ENCODE data around the gene EEFSEC. TPM values are rescaled to one million over a fixed set of nuclear protein-coding genes. Genes with fewer than 3 reads are reported as not detected.
A peak's percentile ranks its signal among the peaks of the same experiment; 100 is the strongest.

EEFSEC gene
- total and polyA plus RNA-seq, 10 donors: 8.5 to 19.2 (median 14.2) TPM

GRCh38 chr3:128366136-128366535 is 212.9 kb downstream of the EEFSEC start:
- WGBS, 5 donors: 89 to 100% (median 94%) methylated on average over 2 of the region's 2 CpGs
- intact Hi-C loops (cut with DNase I; ENCODE audit: low total_unique reads): no loop called here
- no peaks in the 10 kb centered on the region for H3K9me3 ChIP-seq
- no peak overlapping the region for H3K27ac ChIP-seq
- H3K4me3 ChIP-seq: no peak overlapping the region
- no peaks in the 10 kb centered on the region for H3K27me3 ChIP-seq (replicated peaks in 1 of 7)
- H3K4me1 ChIP-seq: peaks cover 0 to 25% (median 11%) of the 10 kb centered on the region in 6 donors
- DNase-seq: peak; percentile 54
- H3K36me3 ChIP-seq: peaks cover 0 to 67% (median 0%) of the 10 kb centered on the region in 6 donors
- no peak for TF ChIP-seq POLR2AphosphoS5 (IDR thresholded peaks at IDR 0.05)
- no peak for TF ChIP-seq POLR2A (IDR thresholded peaks at IDR 0.05)
- TF ChIP-seq, protein P1, sequence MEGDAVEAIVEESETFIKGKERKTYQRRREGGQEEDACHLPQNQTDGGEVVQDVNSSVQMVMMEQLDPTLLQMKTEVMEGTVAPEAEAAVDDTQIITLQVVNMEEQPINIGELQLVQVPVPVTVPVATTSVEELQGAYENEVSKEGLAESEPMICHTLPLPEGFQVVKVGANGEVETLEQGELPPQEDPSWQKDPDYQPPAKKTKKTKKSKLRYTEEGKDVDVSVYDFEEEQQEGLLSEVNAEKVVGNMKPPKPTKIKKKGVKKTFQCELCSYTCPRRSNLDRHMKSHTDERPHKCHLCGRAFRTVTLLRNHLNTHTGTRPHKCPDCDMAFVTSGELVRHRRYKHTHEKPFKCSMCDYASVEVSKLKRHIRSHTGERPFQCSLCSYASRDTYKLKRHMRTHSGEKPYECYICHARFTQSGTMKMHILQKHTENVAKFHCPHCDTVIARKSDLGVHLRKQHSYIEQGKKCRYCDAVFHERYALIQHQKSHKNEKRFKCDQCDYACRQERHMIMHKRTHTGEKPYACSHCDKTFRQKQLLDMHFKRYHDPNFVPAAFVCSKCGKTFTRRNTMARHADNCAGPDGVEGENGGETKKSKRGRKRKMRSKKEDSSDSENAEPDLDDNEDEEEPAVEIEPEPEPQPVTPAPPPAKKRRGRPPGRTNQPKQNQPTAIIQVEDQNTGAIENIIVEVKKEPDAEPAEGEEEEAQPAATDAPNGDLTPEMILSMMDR (IDR thresholded peaks at IDR 0.05 in 8 of 11, conservative IDR thresholded peaks at IDR 0.05 in 3 of 11): no peak

- Histone ChIP-seq H3K4me3 (no peak overlapping the region), H3K27ac (no peak overlapping the region), H3K9me3 (no peaks in the 10 kb centered on the region), H3K36me3 (peaks cover 0 to 64% (median 0%) of the 10 kb centered on the region in 6 donors), H3K27me3 (replicated peaks in 1 of 7) (no peaks in the 10 kb centered on the region), H3K4me1 (peaks cover 0 to 25% (median 11%) of the 10 kb centered on the region in 6 donors)
- WGBS, 5 donors: 75 to 83% (median 80%) methylated on average over 5 of the region's 5 CpGs
- TF ChIP-seq, protein P1 (IDR thresholded peaks at IDR 0.05 in 8 of 11, conservative IDR thresholded peaks at IDR 0.05 in 3 of 11): no peak
- no peak for TF ChIP-seq POLR2A (IDR thresholded peaks at IDR 0.05)
- TF ChIP-seq POLR2AphosphoS5 (IDR thresholded peaks at IDR 0.05): no peak
- no peak for DNase-seq
- intact Hi-C loops (cut with DNase I; ENCODE audit: low total_unique reads): no loop called here
Observed at GRCh38 chr3:128366652-128367051, 213.4 kb downstream of the EEFSEC start.

- Histone ChIP-seq H3K4me3 (no peak overlapping the region), H3K4me1 (peaks cover 0 to 25% (median 11%) of the 10 kb centered on the region in 6 donors), H3K36me3 (peaks cover 0 to 58% (median 0%) of the 10 kb centered on the region in 6 donors), H3K9me3 (no peaks in the 10 kb centered on the region), H3K27me3 (replicated peaks in 1 of 7) (no peaks in the 10 kb centered on the region), H3K27ac (no peak overlapping the region)
- TF ChIP-seq, protein P1 (IDR thresholded peaks at IDR 0.05 in 8 of 11, conservative IDR thresholded peaks at IDR 0.05 in 3 of 11): no peak
- TF ChIP-seq POLR2A (IDR thresholded peaks at IDR 0.05): no peak
- no peak for TF ChIP-seq POLR2AphosphoS5 (IDR thresholded peaks at IDR 0.05)
- intact Hi-C loops (cut with DNase I; ENCODE audit: low total_unique reads): no loop called here
- WGBS, 5 donors: 89 to 100% (median 91%) methylated on average over 3 to 5 of the region's 5 CpGs
- DNase-seq: peak; percentile 52
Observed at GRCh38 chr3:128367221-128367620, 213.9 kb downstream of the EEFSEC start.

- no peak for TF ChIP-seq POLR2A (IDR thresholded peaks at IDR 0.05)
- TF ChIP-seq, protein P1 (IDR thresholded peaks at IDR 0.05 in 8 of 11, conservative IDR thresholded peaks at IDR 0.05 in 3 of 11): no peak
- peak in 1 of 3 donors; percentile 8 for TF ChIP-seq POLR2AphosphoS5 (IDR thresholded peaks at IDR 0.05)
- Histone ChIP-seq H3K27me3 (replicated peaks in 1 of 7) (no peaks in the 10 kb centered on the region), H3K9me3 (no peaks in the 10 kb centered on the region), H3K27ac (no peak overlapping the region), H3K4me3 (no peak overlapping the region), H3K4me1 (peaks cover 0 to 25% (median 11%) of the 10 kb centered on the region in 6 donors), H3K36me3 (peaks cover 0 to 55% (median 0%) of the 10 kb centered on the region in 6 donors)
- intact Hi-C loops (cut with DNase I; ENCODE audit: low total_unique reads): no loop called here
- 86 to 92% (median 91%) methylated on average over 4 of the region's 4 CpGs for WGBS, 5 donors
- peak; percentile 59 for DNase-seq
Observed at GRCh38 chr3:128367761-128368160, 214.5 kb downstream of the EEFSEC start.
